HG02884 (cell line): ENCODE measurements around the gene SMARCC2.
"Not testable (repeated sequence)": the region's sequence is repeated elsewhere in the genome, so short reads cannot be mapped to it uniquely, and the experiment has no call there.

Experiments used
- ATAC-seq: cut with Tn5 transposase; IDR thresholded peaks from one replicate; pipeline ENCODE4 v1.9.1; 2021; ENCODE audit warnings: mild to moderate bottlenecking, moderate library complexity; ENCODE audit not compliant: unreplicated experiment

Gene SMARCC2

GRCh38 chr12:56212361-56212760 lies 23.1 kb upstream of the SMARCC2 start:
- no peak for ATAC-seq

GRCh38 chr12:56208006-56208405 lies 18.7 kb upstream of the SMARCC2 start:
- no peak for ATAC-seq

- ATAC-seq, result no peak
Observed at GRCh38 chr12:56206452-56207166, 17.3 kb upstream of the SMARCC2 start.

- ATAC-seq, result no peak
Observed at GRCh38 chr12:56205445-56205844, 16.2 kb upstream of the SMARCC2 start.

- no peak for ATAC-seq
Observed at GRCh38 chr12:56204275-56204674, 15.0 kb upstream of the SMARCC2 start.

GRCh38 chr12:56202838-56203237 lies 13.6 kb upstream of the SMARCC2 start:
- ATAC-seq, result no peak

- ATAC-seq, result no peak
Observed at GRCh38 chr12:56202366-56202765, 13.1 kb upstream of the SMARCC2 start.

GRCh38 chr12:56198836-56199235 lies 9.6 kb upstream of the SMARCC2 start:
- ATAC-seq, result no peak

GRCh38 chr12:56197921-56198635 lies 8.8 kb upstream of the SMARCC2 start:
- no peak for ATAC-seq

- ATAC-seq, result not testable (repeated sequence)
Observed at GRCh38 chr12:56196818-56197550, 7.7 kb upstream of the SMARCC2 start.

GRCh38 chr12:56193025-56193578 lies 3.8 kb upstream of the SMARCC2 start:
- no peak for ATAC-seq

GRCh38 chr12:56192582-56192981 lies 3.3 kb upstream of the SMARCC2 start:
- ATAC-seq, result no peak

- no peak for ATAC-seq
Observed at GRCh38 chr12:56190695-56191155, 1.4 kb upstream of the SMARCC2 start.

- ATAC-seq, result peak; percentile 36
Observed at GRCh38 chr12:56189918-56190694, 823 bp upstream of the SMARCC2 start.

GRCh38 chr12:56188778-56189098 lies 545 bp downstream of the SMARCC2 start:
- ATAC-seq, result no peak

GRCh38 chr12:56188131-56188777 lies 1.0 kb downstream of the SMARCC2 start:
- ATAC-seq, result no peak

GRCh38 chr12:56186957-56187356 lies 2.3 kb downstream of the SMARCC2 start:
- no peak for ATAC-seq

- no peak for ATAC-seq
Observed at GRCh38 chr12:56178347-56178746, 10.9 kb downstream of the SMARCC2 start.

GRCh38 chr12:56172839-56173238 lies 16.4 kb downstream of the SMARCC2 start:
- no peak for ATAC-seq

GRCh38 chr12:56169229-56169759 lies 20.0 kb downstream of the SMARCC2 start:
- no peak for ATAC-seq
